ENCODE measurements around the gene RPTOR.

The RPTOR gene

DNA sequence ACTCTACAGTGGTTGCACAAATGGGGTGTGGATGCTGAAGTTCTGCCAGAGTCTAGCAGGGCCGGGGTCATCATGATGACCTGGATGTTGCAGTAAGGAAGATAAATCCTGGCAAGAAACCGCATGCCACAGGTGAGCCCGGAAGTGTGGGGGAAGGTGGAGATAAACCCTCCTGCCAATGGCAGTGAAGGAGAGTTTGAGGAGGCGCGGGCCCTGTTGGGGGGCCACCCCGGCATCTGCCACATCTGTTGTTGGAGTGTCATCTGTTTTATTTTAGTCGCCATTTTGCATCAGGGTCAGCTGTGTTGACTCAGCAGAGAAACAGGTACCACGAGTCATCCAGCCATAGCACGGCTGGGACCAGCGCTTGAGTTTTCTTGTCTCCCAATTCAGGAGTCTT is 273.2 kb downstream of the RPTOR start:
- peak; percentile 73 for ATAC-seq

DNA sequence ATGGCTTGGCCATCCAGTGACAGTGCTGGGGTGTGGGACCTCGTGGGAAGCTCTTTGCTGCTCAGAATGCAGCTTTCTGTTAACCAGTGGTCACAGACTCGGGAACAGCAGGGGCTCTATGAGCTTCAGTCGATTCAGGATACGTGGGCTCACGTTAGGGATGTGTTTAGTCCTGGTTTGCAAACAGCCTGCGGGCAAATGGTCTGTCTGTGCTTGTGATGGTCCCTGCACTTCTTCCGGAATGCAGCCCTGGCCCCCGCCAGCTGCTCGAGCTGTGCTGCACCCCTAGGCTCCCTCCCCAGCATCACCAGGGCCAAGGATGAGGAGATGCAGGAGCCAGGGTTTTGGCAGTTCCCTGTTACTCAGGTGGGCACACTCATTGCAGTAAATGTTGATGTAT is 274.2 kb downstream of the RPTOR start:
- ATAC-seq = no peak
- TF ChIP-seq ARNTL (CRISPR knock-in tag; IDR thresholded peaks at IDR 0.05; ENCODE audit: borderline replicate concordance, low read depth) (no peak), SNAI2 (CRISPR knock-in tag; IDR thresholded peaks at IDR 0.05) (no peak), PPARA (CRISPR knock-in tag; IDR thresholded peaks at IDR 0.05; ENCODE audit: borderline replicate concordance) (no peak), ZNF565 (CRISPR knock-in tag; conservative IDR thresholded peaks at IDR 0.05; ENCODE audit: low read depth) (no peak), ZNF70 (CRISPR knock-in tag; IDR thresholded peaks at IDR 0.05) (no peak), CSDC2 (CRISPR knock-in tag; IDR thresholded peaks at IDR 0.05) (no peak), GLIS3 (CRISPR knock-in tag; IDR thresholded peaks at IDR 0.05) (no peak), ZC3H10 (CRISPR knock-in tag; IDR thresholded peaks at IDR 0.05) (no peak), TOX (CRISPR knock-in tag; IDR thresholded peaks at IDR 0.05; ENCODE audit: borderline replicate concordance) (no peak), ZNF8 (CRISPR knock-in tag; IDR thresholded peaks at IDR 0.05) (no peak)
- TF ChIP-seq, protein P1, sequence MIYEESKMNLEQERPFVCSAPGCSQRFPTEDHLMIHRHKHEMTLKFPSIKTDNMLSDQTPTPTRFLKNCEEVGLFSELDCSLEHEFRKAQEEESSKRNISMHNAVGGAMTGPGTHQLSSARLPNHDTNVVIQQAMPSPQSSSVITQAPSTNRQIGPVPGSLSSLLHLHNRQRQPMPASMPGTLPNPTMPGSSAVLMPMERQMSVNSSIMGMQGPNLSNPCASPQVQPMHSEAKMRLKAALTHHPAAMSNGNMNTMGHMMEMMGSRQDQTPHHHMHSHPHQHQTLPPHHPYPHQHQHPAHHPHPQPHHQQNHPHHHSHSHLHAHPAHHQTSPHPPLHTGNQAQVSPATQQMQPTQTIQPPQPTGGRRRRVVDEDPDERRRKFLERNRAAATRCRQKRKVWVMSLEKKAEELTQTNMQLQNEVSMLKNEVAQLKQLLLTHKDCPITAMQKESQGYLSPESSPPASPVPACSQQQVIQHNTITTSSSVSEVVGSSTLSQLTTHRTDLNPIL (CRISPR knock-in tag; IDR thresholded peaks at IDR 0.05; ENCODE audit: low read depth) = no peak
- TF ChIP-seq, protein P2, sequence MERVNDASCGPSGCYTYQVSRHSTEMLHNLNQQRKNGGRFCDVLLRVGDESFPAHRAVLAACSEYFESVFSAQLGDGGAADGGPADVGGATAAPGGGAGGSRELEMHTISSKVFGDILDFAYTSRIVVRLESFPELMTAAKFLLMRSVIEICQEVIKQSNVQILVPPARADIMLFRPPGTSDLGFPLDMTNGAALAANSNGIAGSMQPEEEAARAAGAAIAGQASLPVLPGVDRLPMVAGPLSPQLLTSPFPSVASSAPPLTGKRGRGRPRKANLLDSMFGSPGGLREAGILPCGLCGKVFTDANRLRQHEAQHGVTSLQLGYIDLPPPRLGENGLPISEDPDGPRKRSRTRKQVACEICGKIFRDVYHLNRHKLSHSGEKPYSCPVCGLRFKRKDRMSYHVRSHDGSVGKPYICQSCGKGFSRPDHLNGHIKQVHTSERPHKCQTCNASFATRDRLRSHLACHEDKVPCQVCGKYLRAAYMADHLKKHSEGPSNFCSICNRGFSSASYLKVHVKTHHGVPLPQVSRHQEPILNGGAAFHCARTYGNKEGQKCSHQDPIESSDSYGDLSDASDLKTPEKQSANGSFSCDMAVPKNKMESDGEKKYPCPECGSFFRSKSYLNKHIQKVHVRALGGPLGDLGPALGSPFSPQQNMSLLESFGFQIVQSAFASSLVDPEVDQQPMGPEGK (CRISPR knock-in tag; IDR thresholded peaks at IDR 0.05; ENCODE audit: borderline replicate concordance) = no peak

More for the DNA sequence above, 273.2 kb downstream of the RPTOR start:
- TF ChIP-seq, protein P3, sequence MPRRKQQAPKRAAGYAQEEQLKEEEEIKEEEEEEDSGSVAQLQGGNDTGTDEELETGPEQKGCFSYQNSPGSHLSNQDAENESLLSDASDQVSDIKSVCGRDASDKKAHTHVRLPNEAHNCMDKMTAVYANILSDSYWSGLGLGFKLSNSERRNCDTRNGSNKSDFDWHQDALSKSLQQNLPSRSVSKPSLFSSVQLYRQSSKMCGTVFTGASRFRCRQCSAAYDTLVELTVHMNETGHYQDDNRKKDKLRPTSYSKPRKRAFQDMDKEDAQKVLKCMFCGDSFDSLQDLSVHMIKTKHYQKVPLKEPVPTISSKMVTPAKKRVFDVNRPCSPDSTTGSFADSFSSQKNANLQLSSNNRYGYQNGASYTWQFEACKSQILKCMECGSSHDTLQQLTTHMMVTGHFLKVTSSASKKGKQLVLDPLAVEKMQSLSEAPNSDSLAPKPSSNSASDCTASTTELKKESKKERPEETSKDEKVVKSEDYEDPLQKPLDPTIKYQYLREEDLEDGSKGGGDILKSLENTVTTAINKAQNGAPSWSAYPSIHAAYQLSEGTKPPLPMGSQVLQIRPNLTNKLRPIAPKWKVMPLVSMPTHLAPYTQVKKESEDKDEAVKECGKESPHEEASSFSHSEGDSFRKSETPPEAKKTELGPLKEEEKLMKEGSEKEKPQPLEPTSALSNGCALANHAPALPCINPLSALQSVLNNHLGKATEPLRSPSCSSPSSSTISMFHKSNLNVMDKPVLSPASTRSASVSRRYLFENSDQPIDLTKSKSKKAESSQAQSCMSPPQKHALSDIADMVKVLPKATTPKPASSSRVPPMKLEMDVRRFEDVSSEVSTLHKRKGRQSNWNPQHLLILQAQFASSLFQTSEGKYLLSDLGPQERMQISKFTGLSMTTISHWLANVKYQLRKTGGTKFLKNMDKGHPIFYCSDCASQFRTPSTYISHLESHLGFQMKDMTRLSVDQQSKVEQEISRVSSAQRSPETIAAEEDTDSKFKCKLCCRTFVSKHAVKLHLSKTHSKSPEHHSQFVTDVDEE (CRISPR knock-in tag; IDR thresholded peaks at IDR 0.05) = no peak
- no peak for TF ChIP-seq ZNF70 (CRISPR knock-in tag; IDR thresholded peaks at IDR 0.05)
- TF ChIP-seq SNAI2 (CRISPR knock-in tag; IDR thresholded peaks at IDR 0.05) = no peak
- TF ChIP-seq ZNF8 (CRISPR knock-in tag; IDR thresholded peaks at IDR 0.05) = no peak
- TF ChIP-seq RARB (CRISPR knock-in tag; IDR thresholded peaks at IDR 0.05) = no peak
- no peak for TF ChIP-seq GLIS3 (CRISPR knock-in tag; IDR thresholded peaks at IDR 0.05)
- TF ChIP-seq, protein P1 (CRISPR knock-in tag; IDR thresholded peaks at IDR 0.05; ENCODE audit: low read depth) = no peak

DNA sequence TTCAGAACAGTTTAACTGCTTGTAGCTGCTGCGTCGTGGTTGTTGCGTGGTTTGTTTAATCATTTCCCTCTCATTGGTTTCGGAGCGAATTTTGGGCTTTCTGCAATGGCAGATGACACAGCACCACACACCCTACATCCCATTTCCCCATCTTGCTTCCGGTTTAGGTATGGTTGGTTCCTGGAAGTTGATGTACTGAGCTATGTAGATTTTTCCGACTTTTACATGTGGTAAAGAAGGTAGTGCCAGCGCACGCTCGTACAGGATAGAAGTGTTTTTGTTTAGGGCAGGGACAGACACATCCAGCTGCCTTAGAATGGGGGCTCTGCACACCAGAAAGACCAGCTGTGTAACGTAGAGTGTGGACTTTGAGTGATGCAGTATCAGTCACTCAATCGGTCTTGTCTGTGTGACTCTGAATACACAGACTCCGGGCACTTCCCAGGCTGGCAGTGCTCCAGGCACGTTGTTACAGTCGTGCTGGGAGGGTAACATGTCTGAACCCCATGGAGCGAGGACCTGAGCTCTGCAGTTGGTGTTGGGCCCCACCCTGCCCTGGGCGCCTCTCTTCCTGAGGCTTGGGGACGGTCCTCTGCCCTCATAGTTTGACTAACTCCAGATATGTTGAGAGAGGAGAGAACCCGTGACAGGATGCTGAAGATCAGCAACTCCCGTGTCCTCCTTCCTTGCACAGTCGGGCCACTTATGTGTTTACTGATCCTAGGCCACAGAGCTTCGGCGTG is 275.0 kb downstream of the RPTOR start:
- ATAC-seq = no peak
- TF ChIP-seq, protein P2 (CRISPR knock-in tag; IDR thresholded peaks at IDR 0.05; ENCODE audit: borderline replicate concordance) = no peak
- TF ChIP-seq ZNF8 (CRISPR knock-in tag; IDR thresholded peaks at IDR 0.05) = no peak
- no peak for TF ChIP-seq RARB (CRISPR knock-in tag; IDR thresholded peaks at IDR 0.05)
- TF ChIP-seq, protein P1 (CRISPR knock-in tag; IDR thresholded peaks at IDR 0.05; ENCODE audit: low read depth) = no peak
- TF ChIP-seq, protein P4, sequence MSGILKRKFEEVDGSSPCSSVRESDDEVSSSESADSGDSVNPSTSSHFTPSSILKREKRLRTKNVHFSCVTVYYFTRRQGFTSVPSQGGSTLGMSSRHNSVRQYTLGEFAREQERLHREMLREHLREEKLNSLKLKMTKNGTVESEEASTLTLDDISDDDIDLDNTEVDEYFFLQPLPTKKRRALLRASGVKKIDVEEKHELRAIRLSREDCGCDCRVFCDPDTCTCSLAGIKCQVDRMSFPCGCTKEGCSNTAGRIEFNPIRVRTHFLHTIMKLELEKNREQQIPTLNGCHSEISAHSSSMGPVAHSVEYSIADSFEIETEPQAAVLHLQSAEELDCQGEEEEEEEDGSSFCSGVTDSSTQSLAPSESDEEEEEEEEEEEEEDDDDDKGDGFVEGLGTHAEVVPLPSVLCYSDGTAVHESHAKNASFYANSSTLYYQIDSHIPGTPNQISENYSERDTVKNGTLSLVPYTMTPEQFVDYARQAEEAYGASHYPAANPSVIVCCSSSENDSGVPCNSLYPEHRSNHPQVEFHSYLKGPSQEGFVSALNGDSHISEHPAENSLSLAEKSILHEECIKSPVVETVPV (CRISPR knock-in tag; IDR thresholded peaks at IDR 0.05) = no peak
- no peak for TF ChIP-seq ZFP3 (CRISPR knock-in tag; IDR thresholded peaks at IDR 0.05)
- TF ChIP-seq, protein P3 (CRISPR knock-in tag; IDR thresholded peaks at IDR 0.05) = no peak
- TF ChIP-seq TOX (CRISPR knock-in tag; IDR thresholded peaks at IDR 0.05; ENCODE audit: borderline replicate concordance) = no peak

All from SK-N-SH treated with all-trans-retinoic acid at 6 μM for 48 hours (cell line).